ENCODE data around the gene HBQ1. TPM values are rescaled to one million over a fixed set of nuclear protein-coding genes. Genes with fewer than 3 reads are reported as not detected.
"Not testable (repeated sequence)": the region's sequence is repeated elsewhere in the genome, so short reads cannot be mapped to it uniquely, and the experiment has no call there.

Gene HBQ1
- total and polyA plus RNA-seq, 2 of the 4 experiments (the other 2 are of a cell fraction), result 0.92 TPM; not detected in 1

DNA sequence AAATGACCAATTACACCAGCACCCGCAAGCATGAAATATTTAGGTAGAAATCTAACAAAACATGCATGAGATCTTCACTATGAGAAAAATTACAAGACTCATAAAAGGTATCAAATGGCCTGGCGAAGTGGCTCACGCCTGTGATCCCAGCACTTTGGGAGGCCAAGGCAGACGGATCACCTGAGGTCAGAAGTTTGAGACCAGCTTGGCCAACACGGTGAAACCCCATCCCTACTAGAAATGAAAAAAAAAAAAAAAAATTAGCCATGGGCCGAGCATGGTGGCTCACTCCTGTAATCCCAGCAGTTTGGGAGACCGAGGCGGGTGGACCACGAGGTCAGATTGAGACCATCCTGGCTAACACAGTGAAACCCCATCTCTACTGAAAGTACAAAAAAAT, 23.8 kb downstream of the HBQ1 start:
- in situ Hi-C loops (cut with MboI; ENCODE audit: low sequenced_read_pairs); DNase-seq; H4K91ac ChIP-seq (ENCODE audit: insufficient read depth, low read depth, low read length); H3K4ac ChIP-seq (ENCODE audit: low read depth, low read length); ATAC-seq (ENCODE audit: low read depth); H3K4me2 ChIP-seq (ENCODE audit: low read depth, low read length); H2AFZ ChIP-seq (replicated peaks; ENCODE audit: low read length, poor library complexity); H2BK120ac ChIP-seq (ENCODE audit: low read depth, low read length); H3K4me1 ChIP-seq (ENCODE audit: control insufficient read depth, insufficient read depth, low read length); H3K56ac ChIP-seq (ENCODE audit: extremely low read depth, insufficient read depth, low read length); H2BK5ac ChIP-seq (ENCODE audit: low read depth, low read length, poor library complexity, severe bottlenecking); H3K27ac ChIP-seq (ENCODE audit: insufficient read depth, low read length); H2BK20ac ChIP-seq (ENCODE audit: low read depth, low read length); H2AK5ac ChIP-seq (ENCODE audit: low read depth, low read length); H3K4me3 ChIP-seq (ENCODE audit: insufficient read depth, low read depth, low read length); H2AK9ac ChIP-seq (replicated peaks; ENCODE audit: low read depth, low read length, poor library complexity); intact Hi-C loops (cut with micrococcal nuclease); H3K23ac ChIP-seq (ENCODE audit: low read depth, low read length); dilution Hi-C loops (cut with HindIII; ENCODE audit: low sequenced_read_pairs, unreplicated experiment); H3K9me3 ChIP-seq (ENCODE audit: control insufficient read depth, insufficient read depth, low read length); POLR2A ChIA-PET (ENCODE audit: unreplicated experiment); CTCF ChIA-PET; H3K18ac ChIP-seq (ENCODE audit: low read depth, low read length); H3K14ac ChIP-seq (replicated peaks; ENCODE audit: low read depth, low read length); H4K8ac ChIP-seq (ENCODE audit: low read depth in 2 of 2, low read length in 2 of 2); BruUV-seq (replicated peaks); H2BK15ac ChIP-seq (ENCODE audit: low read depth, low read length); H4K5ac ChIP-seq (ENCODE audit: low read depth, low read length); H3K9me1 ChIP-seq (ENCODE audit: insufficient read depth, low read length); H3K27me3 ChIP-seq (ENCODE audit: control insufficient read depth, insufficient read depth, low read length); H3K9ac ChIP-seq (ENCODE audit: low read depth, low read length): not testable (repeated sequence)
- H3K36me3 ChIP-seq (ENCODE audit: control insufficient read depth, insufficient read depth, low read length), result peaks cover 57% of the 10 kb centered on the region
- H3K79me1 ChIP-seq (ENCODE audit: low read depth in 1 of 2, low read length in 2 of 2), result peaks cover 35 to 57% of the 10 kb centered on the region in 2 experiments
- WGBS, 2 experiments (ENCODE audit: extremely low coverage in 2 of 2, insufficient read length in 1 of 2), result 100% methylated on average over 2 of the region's 9 CpGs; no CpG with 5 or more reads in 1 of the 2 experiments
- peaks cover 24% of the 10 kb centered on the region for H4K20me1 ChIP-seq (ENCODE audit: insufficient read depth, low read length)

All from IMR-90 (cell line).